ENCODE data around the gene SHCBP1.
"Not testable (repeated sequence)": the region's sequence is repeated elsewhere in the genome, so short reads cannot be mapped to it uniquely, and the experiment has no call there.

Gene SHCBP1

GRCh38 chr16:46621006-46621933 lies at the start of gene SHCBP1:
SHCBP1 (minus strand) TSS chr16:46621379; CDS start chr16:46621359, 20 bp downstream.
- DNase-seq: peak; percentile 9

GRCh38 chr16:46662123-46662522 lies 40.9 kb upstream of the SHCBP1 start:
- no peak for DNase-seq

- DNase-seq: no peak
These were observed 37.7 kb upstream of the SHCBP1 start for GRCh38 chr16:46658925-46659324.

- DNase-seq: no peak
These were observed 30.1 kb upstream of the SHCBP1 start for GRCh38 chr16:46651305-46651704.

GRCh38 chr16:46650254-46650623 lies 29.1 kb upstream of the SHCBP1 start:
- no peak for DNase-seq

GRCh38 chr16:46649588-46650253 lies 28.5 kb upstream of the SHCBP1 start:
- DNase-seq: no peak

- no peak for DNase-seq
These were observed 27.5 kb upstream of the SHCBP1 start for GRCh38 chr16:46648656-46649055.

GRCh38 chr16:46638947-46639925 lies 18.1 kb upstream of the SHCBP1 start:
- DNase-seq: no peak

- no peak for DNase-seq
These were observed 11.9 kb upstream of the SHCBP1 start for GRCh38 chr16:46632778-46633733.

- DNase-seq: no peak
These were observed 8.4 kb upstream of the SHCBP1 start for GRCh38 chr16:46629331-46630219.

GRCh38 chr16:46627746-46628145 lies 6.6 kb upstream of the SHCBP1 start:
- DNase-seq: no peak

- DNase-seq: not testable (repeated sequence)
These were observed 5.5 kb upstream of the SHCBP1 start for GRCh38 chr16:46626681-46627080.

- not testable (repeated sequence) for DNase-seq
These were observed 3.7 kb upstream of the SHCBP1 start for GRCh38 chr16:46624862-46625261.

- DNase-seq: not testable (repeated sequence)
These were observed 2.5 kb upstream of the SHCBP1 start for GRCh38 chr16:46623707-46624106.

- DNase-seq: not testable (repeated sequence)
These were observed 2.1 kb upstream of the SHCBP1 start for GRCh38 chr16:46623246-46623645.

GRCh38 chr16:46621934-46622676 lies 926 bp upstream of the SHCBP1 start:
- DNase-seq: no peak

GRCh38 chr16:46620266-46621005 lies 743 bp downstream of the SHCBP1 start:
- DNase-seq: no peak

- DNase-seq: no peak
These were observed 2.7 kb downstream of the SHCBP1 start for GRCh38 chr16:46618516-46618915.

GRCh38 chr16:46614006-46614405 lies 7.2 kb downstream of the SHCBP1 start:
- no peak for DNase-seq
